GM18909 (cell line): ENCODE measurements around the gene SCYL1.

Experiments
- ATAC-seq: cut with Tn5 transposase; IDR thresholded peaks from one replicate; pipeline ENCODE4 v1.9.1; 2021; ENCODE audit warnings: mild to moderate bottlenecking; ENCODE audit not compliant: unreplicated experiment, poor library complexity

SCYL1 gene

GRCh38 chr11:65532388-65533064 lies 7.6 kb downstream of the SCYL1 start:
- ATAC-seq = no peak

- no peak for ATAC-seq
Observed at GRCh38 chr11:65535102-65535501, 10.2 kb downstream of the SCYL1 start.

GRCh38 chr11:65536412-65537295 lies 11.8 kb downstream of the SCYL1 start:
- no peak for ATAC-seq

GRCh38 chr11:65537296-65537597 lies 12.4 kb downstream of the SCYL1 start:
- no peak for ATAC-seq

- no peak for ATAC-seq
Observed at GRCh38 chr11:65537620-65538231, 12.8 kb downstream of the SCYL1 start.

- ATAC-seq = no peak
Observed at GRCh38 chr11:65538232-65538914, 13.5 kb downstream of the SCYL1 start.

GRCh38 chr11:65538915-65539743 lies 14.2 kb downstream of the SCYL1 start:
- ATAC-seq = no peak

GRCh38 chr11:65539744-65540289 lies 14.9 kb downstream of the SCYL1 start:
- ATAC-seq = peak; percentile 54

- peak; percentile 69 for ATAC-seq
Observed at GRCh38 chr11:65540290-65541092, 15.6 kb downstream of the SCYL1 start.

- no peak for ATAC-seq
Observed at GRCh38 chr11:65541093-65541982, 16.5 kb downstream of the SCYL1 start.

GRCh38 chr11:65542738-65543390 lies 18.0 kb downstream of the SCYL1 start:
- no peak for ATAC-seq

- no peak for ATAC-seq
Observed at GRCh38 chr11:65545853-65546216, 21.0 kb downstream of the SCYL1 start.

- ATAC-seq = peak; percentile 78
Observed at GRCh38 chr11:65546217-65546958, 21.5 kb downstream of the SCYL1 start.

- no peak for ATAC-seq
Observed at GRCh38 chr11:65547446-65548125, 22.7 kb downstream of the SCYL1 start.

- no peak for ATAC-seq
Observed at GRCh38 chr11:65548395-65548794, 23.5 kb downstream of the SCYL1 start.

- no peak for ATAC-seq
Observed at GRCh38 chr11:65549096-65549495, 24.2 kb downstream of the SCYL1 start.
